H4 (cell line): Measurements from ENCODE around the gene CDH13. TPM values are rescaled to one million over a fixed set of nuclear protein-coding genes. Genes with fewer than 3 reads are reported as not detected.

Experiments
- DNase-seq: peaks from one replicate; pipeline ENCODE4 v3.0.0-alpha.2; 2015; ENCODE audit warnings: low spot score
- total RNA-seq: library from RNA; depleted of rRNA; stranded (reverse); fragments of >200 nt; shearing (Covaris generic); gene quantifications from 2 replicates; pipeline ENCODE4 v1.2.3, GENCODE V29; 2014

The CDH13 gene
- total RNA-seq, 1 experiment from 2014 or later: not detected

DNA sequence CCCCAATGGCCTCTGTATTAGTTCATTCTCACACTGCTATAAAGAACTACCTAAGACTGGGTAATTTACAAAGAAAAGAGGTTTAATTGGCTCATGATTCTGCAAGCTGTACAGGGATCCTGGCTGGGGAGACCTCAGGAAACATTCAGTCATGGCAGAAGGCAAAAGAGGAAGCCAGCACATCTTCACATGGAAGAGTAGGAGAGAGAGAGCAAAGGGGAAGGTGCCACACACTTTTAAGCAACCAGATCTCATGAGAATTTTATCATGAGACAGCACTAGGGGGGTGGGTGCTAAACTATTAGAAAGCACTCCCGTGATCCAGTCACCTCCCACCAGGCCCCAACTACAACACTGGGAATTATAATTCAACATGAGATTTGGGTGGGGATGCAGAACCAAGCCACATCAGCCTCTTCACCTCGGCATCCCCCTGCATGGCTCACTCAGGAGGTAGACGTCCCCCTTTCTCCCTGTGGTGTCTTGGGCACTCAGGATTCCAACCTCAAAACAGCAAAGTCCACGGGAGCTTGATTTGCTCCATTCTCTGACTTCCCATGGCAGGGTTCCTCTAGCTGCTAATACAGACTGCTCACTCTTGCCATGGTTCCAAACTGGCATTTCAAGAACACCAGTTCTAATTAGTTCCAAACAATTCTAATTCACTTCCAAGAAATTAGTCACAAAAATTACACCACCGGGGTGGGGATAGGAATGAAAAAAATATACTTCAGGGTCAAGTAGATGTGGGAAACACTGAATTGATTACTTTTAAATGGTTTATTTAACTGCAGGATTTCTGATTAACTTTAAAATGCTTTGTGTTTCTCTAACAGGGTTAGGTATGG lies 977.2 kb downstream of the CDH13 start:
- DNase-seq: no peak

GRCh38 chr16:83606486-83607030 lies 979.8 kb downstream of the CDH13 start:
- DNase-seq: peak; percentile 12

- no peak for DNase-seq
Observed at GRCh38 chr16:83609178-83609577, 982.4 kb downstream of the CDH13 start.

GRCh38 chr16:83615141-83615952 lies 988.6 kb downstream of the CDH13 start:
- no peak for DNase-seq

DNA sequence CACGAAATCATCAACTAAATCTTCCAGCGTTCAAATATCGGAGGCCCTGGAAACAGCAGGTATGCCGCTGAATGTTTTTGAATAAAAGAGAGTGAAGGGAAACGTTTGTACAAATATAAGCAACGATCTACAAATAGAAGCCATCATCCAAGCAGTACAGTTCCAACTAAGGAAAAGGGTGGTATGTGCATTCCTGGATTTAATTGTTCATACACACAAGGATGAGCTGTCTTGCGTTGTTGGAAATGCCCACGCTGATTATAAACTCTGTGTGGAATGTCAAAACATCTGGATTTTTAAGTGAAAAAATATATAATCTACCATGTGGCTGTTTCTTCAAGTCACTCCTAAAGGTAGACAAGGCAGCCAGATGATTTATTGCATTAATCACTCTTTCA lies 989.2 kb downstream of the CDH13 start:
- no peak for DNase-seq

DNA sequence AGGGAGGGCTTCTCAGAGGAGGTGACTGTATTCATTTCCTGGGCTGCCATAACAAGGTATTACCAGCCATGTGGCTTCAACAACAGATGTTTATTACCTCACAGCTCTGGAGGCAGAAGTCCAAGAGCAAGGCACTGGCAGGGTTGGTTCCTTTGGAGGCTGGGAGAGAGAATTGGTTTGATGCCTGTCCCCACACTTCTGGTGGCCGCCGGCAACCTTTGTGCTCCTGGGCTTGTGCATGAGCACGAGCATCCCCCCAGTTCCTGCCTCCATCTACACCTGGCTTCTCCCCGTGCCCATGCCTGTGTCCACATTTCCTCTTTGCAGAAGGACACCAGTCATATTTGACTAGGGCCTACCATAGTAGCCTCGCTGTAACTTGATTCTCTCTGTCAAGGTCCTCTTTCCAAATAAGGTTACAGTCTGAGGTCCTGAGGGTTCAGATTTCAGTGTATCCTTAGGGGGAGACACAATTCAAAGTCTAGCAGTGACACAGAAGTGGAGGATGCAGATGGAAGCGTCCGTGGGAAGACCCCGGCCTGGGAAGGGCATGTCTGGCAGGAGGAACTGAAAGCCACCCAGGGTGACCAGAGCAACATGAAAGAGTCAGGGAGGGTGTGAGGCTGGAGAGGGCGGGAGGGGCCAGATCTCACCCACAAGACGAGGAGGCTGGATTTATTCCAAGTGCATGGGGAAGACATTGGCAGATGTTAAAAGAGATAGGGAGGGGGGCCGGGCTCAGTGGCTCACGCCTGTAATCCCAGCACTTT lies 992.8 kb downstream of the CDH13 start:
- no peak for DNase-seq

DNA sequence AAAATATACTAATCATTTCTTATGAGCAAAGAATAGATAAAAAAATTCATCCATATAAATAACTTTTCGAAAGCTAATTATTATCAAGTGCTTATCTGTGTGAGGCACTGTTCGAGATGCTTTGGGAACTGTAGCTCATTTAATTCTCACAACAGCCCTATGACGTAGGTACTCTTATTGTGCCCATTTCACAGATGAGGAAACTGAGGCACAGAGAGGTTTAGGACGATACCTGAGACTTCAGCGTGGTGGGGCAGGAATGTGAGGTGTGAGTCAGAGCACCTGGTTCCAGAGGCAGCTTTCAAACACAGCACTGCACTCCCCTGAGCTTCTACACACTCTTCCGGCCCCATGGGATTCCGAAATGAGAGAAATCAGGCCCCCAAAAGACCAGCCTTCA lies 995.2 kb downstream of the CDH13 start:
- no peak for DNase-seq

DNA sequence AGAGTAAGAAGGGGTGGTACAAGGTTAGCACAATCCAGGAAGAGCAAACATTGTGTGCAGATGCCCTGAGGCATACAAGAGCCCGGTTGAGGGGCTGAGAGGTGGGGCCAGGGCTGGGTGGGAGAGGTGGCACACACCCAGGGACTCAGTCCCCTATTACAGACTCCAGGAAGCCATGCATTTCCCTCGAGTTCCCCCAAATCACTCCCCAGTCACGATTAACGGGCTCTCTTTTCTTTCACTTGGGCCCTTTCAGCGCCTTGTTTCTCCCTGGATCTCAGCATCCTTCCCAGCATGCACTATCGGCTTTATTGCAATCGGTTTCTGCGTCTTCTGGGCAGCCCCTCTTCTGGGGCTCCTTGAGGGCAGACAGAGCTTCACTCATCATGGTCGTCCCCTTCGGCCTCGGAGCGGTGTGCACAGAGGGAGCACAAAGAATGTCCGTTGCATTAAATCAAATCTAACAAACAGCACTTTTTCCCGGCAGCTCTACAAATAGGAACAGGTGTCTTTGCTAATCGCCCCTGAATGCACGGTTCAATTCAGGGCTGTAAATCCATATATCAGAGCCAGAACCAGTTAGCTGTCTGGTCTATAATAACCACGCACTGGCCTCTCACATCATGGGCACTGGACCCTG lies 996.4 kb downstream of the CDH13 start:
- DNase-seq: no peak

- DNase-seq: no peak
Observed at GRCh38 chr16:83623892-83624291, 997.1 kb downstream of the CDH13 start.

DNA sequence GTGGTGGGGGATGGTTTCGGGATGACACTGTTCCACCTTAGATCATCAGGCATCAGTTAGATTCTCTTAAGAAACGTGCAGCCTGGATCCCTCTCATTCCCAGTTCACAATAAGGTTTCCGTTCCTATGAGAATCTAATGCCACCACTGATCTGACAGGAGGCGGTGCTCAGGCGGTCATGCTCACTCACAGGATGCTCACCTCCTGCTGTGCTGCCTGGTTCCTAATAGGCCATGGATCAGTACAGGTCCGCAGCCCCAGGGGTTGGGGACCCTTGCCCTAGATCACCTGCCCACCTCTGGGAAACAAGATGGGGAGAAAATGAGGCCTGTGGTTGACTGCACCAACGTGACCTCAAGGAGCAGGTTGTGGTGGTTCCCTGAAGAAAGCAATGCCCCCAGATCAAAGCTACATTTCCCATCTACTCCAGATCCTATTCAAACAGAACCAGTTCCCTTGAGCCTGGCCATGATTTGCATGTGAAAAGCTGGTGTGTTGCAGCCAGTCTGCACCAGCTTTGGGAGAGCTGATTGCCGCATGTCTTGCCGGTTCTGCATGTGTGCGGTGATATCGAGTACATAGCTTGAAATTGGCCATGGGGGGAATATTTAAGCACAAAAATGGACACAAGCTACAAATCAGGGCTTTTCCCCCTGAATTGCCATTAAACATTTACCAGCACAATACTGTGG lies 997.8 kb downstream of the CDH13 start:
- DNase-seq: no peak

DNA sequence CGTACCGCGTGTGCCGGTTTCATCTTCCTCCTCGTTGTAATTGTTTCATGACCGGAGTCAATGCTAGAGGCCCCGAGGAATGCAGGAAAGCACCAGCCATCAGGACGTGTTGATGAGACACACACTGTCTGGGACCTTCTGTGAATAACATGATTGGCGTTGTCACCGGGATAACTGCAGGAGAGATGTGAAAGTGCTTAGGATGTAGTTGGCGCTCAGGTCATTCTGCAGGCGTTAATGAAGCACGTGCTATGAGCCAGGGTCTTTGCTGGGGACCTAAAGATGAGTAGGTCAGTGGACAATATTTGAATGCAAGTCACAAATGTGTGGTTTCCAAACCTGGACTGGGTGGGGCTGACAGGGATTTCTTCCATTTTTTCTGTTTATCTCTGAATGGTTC lies 999.4 kb downstream of the CDH13 start:
- DNase-seq: no peak

DNA sequence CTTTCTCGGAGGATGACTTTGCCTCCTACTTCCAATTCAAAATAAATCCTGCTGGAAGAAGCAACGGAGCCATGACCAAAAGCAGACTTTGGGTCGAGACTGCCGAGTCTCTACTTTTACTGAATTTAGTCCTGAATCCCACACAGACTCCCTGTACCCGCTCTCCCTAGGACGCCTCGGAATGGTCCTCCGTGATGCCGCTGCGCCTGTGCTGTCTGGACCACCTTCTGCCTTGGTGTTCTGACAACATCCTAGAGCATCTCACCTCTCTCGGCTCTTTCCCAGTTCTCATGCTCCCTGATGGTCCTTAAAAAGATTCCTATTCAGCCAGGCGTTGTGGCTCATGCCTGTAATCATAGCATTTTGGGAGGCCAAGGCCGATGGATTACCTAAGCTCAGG lies 999.9 kb downstream of the CDH13 start:
- no peak for DNase-seq

GRCh38 chr16:83627996-83628395 lies 1001.2 kb downstream of the CDH13 start:
- DNase-seq: no peak

DNA sequence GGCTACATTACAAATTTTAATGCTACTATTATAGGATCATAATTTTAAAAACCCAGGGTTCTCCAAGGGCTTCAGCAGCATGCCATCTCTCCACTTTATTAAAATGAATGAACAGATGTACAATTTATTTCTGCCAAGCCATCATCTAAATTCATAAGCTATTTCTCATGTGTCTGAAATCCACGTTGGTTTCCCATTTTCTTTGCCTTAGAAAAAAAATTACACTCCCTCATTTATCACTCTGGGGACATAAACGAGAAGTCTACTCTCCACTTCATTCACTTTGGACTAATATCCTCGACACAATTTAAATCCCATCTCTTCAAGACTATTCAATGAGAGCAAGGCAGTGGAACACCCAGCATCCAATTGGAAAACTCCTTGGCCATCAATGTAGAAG lies 1002.7 kb downstream of the CDH13 start:
- no peak for DNase-seq

GRCh38 chr16:83629836-83630235 lies 1003.1 kb downstream of the CDH13 start:
- no peak for DNase-seq

DNA sequence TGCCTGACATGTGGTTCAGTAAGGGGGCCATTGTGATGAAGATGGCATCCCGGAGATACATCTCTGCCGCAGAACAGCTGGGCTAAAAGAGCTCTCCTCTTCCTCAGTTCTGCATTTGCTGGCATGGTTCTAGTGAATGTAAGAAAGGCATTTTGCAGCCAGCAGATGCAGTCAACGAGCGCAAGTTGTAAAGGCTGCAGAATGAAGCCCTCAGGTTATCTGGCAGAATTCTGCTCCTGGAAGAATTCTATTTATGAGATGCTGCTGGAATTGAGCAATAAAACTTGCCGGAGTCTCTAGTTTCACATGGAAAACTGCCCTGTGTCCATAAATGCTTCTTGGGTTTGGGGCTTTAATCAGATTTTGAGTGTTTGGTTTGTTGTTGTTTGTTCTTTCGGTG lies 1004.2 kb downstream of the CDH13 start:
- no peak for DNase-seq

DNA sequence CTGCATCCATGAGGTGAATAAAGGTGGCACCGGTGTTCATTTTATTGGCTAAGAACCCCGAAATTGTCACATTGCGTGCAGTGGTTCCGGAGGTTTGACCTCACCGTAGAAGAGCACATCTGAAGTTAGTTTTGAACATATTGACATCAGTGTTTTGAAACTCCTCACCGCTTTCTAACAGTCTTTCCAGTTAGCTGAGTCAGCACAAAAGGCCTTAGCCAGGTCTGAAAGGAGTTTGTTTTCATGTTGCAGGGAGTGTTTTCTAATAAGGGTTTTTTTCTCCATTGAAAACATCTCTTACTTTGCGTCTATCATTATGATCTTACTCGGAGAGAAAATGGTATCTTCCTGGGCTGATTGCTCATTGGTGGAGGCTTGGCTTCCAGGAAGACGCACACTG lies 1006.5 kb downstream of the CDH13 start:
- DNase-seq: no peak

DNA sequence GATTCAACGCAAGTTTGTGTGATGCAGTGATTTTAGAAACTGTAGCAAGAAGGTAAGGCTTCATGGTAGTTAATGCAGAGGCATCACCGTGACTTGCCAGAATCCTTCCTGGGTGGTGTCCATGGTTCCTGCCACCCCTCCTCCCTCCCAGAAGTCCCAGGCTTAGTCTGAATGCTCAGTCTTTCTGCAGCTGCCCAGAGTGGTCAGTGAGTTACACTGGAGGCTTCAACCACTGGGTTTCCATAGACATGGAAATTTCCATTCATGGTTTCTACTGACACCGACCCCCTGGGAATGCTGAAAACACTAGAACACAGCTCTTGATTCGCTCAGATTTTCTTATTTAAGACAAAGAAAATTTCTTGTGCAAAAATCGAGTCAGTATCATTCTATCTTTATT lies 1021.6 kb downstream of the CDH13 start:
- no peak for DNase-seq

DNA sequence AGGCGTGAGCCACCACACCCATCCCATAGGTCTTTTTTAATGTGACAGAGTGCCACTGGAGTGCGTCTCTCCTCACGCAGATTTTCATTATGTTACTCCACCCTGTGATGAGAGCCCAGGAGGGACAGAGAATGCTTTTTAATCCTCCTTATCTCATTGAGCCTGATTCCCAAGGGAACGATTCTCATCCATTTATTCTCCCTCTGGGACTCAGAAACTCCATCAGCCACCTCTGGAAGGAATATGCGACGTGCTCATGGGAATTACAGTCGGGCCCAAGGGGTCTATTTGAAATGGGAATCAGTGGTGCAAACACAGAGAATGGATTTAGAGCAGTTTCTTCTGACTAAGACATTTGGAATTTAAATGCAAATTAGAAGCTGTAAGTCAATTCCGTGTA lies 1025.1 kb downstream of the CDH13 start:
- no peak for DNase-seq

- DNase-seq: no peak
Observed at GRCh38 chr16:83652943-83653342, 1026.2 kb downstream of the CDH13 start.

GRCh38 chr16:83653785-83654184 lies 1027.0 kb downstream of the CDH13 start:
- DNase-seq: no peak
